CD4-positive, alpha-beta memory T cell (primary cell): ENCODE measurements around the gene MARCHF3. TPM values are rescaled to one million over a fixed set of nuclear protein-coding genes. Genes with fewer than 3 reads are reported as not detected.

Source experiments
- CTCF ChIA-PET: fragments of 350-600 bp; sonication (Branson Sonifier 250); formaldehyde crosslinking; loops from one replicate; lab custom pipeline; 2021; ENCODE audit warnings: inconsistent platforms; ENCODE audit not compliant: partially characterized antibody; lab: Charles Lee
- POLR2A ChIA-PET: fragments of 350-600 bp; sonication (Branson Sonifier 250); formaldehyde crosslinking; loops from one replicate; lab custom pipeline; 2021; ENCODE audit not compliant: partially characterized antibody; lab: Charles Lee
- DNase-seq, 5 donors: peaks; one replicate each; pipeline versions ENCODE4 v3.0.0 to v3.0.0-alpha.2; 2020 to 2022; ENCODE audit warnings: mixed read lengths in 1 of 5
- H3K27ac ChIP-seq: one replicate; pipeline ENCODE4 v1.7.0; 2013; ENCODE audit warnings: low read depth, low read length
- H3K27me3 ChIP-seq: 2 replicates; pipeline ENCODE4 v1.7.0; 2013; ENCODE audit warnings: mild to moderate bottlenecking, low read length, moderate library complexity; ENCODE audit not compliant: insufficient read depth
- H3K36me3 ChIP-seq: 2 replicates; pipeline ENCODE4 v1.7.0; 2013; ENCODE audit warnings: mild to moderate bottlenecking, low read length, moderate library complexity; ENCODE audit not compliant: insufficient read depth
- H3K4me1 ChIP-seq: 2 replicates; pipeline ENCODE4 v1.7.0; 2013; ENCODE audit warnings: mild to moderate bottlenecking, low read length, moderate library complexity; ENCODE audit not compliant: insufficient read depth
- H3K4me3 ChIP-seq, 2 donors: one replicate each; pipeline ENCODE4 v1.7.0; 2013; ENCODE audit warnings: low read length in 2 of 2, mild to moderate bottlenecking in 1 of 2
- H3K9me3 ChIP-seq, 2 donors: one replicate each; pipeline ENCODE4 v1.7.0; 2013; ENCODE audit warnings: low read length in 2 of 2, control low read depth in 1 of 2; ENCODE audit not compliant: control insufficient read depth in 1 of 2
- H3K27ac Mint-ChIP-seq, 7 donors: one replicate each; pipeline ENCODE4 v1.8.0; 2020 to 2021; ENCODE audit warnings: mixed read lengths in 7 of 7, mild to moderate bottlenecking in 6 of 7, inconsistent platforms in 3 of 7, moderate library complexity in 3 of 7
- H3K27me3 Mint-ChIP-seq, 2 donors: one replicate each; pipeline ENCODE4 v1.8.0; 2020 to 2021; ENCODE audit warnings: mixed read lengths in 2 of 2
- H3K36me3 Mint-ChIP-seq, 2 donors: one replicate each; pipeline ENCODE4 v1.8.0; 2020 to 2021; ENCODE audit warnings: mixed read lengths in 2 of 2, inconsistent platforms in 1 of 2, mild to moderate bottlenecking in 1 of 2
- H3K4me1 Mint-ChIP-seq, 4 donors: one replicate each; pipeline ENCODE4 v1.8.0; 2020 to 2021; ENCODE audit warnings: mixed read lengths in 4 of 4, mild to moderate bottlenecking in 1 of 4
- H3K4me3 Mint-ChIP-seq, 8 donors: one replicate each; pipeline ENCODE4 v1.8.0; 2020 to 2021; ENCODE audit warnings: mixed read lengths in 8 of 8, mild to moderate bottlenecking in 7 of 8, moderate library complexity in 6 of 8, inconsistent platforms in 3 of 8
- H3K9me3 Mint-ChIP-seq, 8 donors: one replicate each; pipeline ENCODE4 v1.8.0; 2020 to 2021; ENCODE audit warnings: mixed read lengths in 8 of 8, mild to moderate bottlenecking in 5 of 8, inconsistent platforms in 3 of 8, moderate library complexity in 1 of 8
- intact Hi-C: fragments of 100-400 bp; cut with micrococcal nuclease; formaldehyde crosslinking; loops from one replicate; pipeline ENCODE4 v1.15.1; 2023
- polyA plus RNA-seq, 2 donors: library from polyadenylated mRNA; unstranded; fragments of 300-500 nt; fragmentation: Illumina TruSeq; gene quantifications; one replicate each; pipeline ENCODE4 v1.2.3, GENCODE V29; 2021
- total RNA-seq, 2 experiments: library from RNA; stranded (reverse); gene quantifications; one replicate each; pipeline ENCODE4 v1.2.3, GENCODE V29; 2021

The MARCHF3 gene
- total and polyA plus RNA-seq, 4 experiments from 2014 or later, result 3.2 to 7.5 (median 4.4) TPM

DNA sequence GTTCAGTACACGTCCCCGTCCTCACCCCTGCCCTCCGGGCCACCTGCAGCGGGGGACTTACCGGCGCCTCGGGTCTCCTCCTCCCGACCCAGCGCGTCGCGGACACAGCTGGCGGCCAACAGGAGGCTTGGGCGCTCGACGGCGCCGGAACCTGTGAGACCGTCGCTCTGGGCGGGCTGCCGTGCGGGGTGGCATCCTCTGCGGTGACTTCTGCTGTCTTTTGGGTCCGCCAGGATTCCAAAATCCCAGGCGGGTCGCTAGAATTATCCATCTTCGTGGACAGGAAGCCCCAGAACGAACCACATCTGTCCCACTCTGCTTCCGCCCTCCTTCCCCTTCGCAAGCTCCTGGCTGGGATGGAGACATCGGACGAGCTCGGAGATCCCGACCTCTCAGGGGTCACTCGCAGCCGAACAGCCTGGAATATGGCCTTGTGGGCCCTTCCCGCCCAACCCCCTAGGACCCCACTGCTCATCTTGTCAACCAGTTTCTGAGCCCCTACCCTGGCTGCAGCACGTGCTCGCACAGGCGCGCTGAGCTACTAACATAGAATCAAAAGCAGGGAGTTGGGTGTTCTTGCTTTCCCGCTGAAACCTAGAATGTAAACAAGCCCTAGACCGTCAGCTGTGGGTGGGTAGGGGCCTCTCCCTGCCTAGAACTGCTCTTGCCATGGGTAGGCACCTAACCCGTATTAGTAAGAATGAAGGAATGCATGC lies 947 bp upstream of the MARCHF3 start:
- intact Hi-C loops, result loop anchor here (2.0 to 10.0 kb wide), 5 partner anchors 59 to 1053 kb away; partner anchors contain the start of gene SLC12A2
- Mint-ChIP-seq H3K27me3 (peaks cover 0 to 17% of the 10 kb centered on the region in 2 donors), H3K4me3 (peak overlapping the region; percentile 84 to 94 (median 89)), H3K4me1 (peaks cover 5 to 17% (median 7%) of the 10 kb centered on the region in 4 donors), H3K36me3 (no peaks in the 10 kb centered on the region), H3K9me3 (no peaks in the 10 kb centered on the region), H3K27ac (peak overlapping the region in 6 of 7 donors; percentile 35 to 91 (median 76))
- Histone ChIP-seq H3K4me1 (peaks cover 16% of the 10 kb centered on the region), H3K36me3 (no peaks in the 10 kb centered on the region), H3K4me3 (peak overlapping the region; percentile 40 to 85), H3K27ac (peak overlapping the region; percentile 56), H3K9me3 (no peaks in the 10 kb centered on the region), H3K27me3 (no peaks in the 10 kb centered on the region)
- ChIA-PET CTCF (interaction anchor here (0.9 to 1.8 kb wide), 4 partner anchors 16 to 254 kb away, joined by 3 to 8 read pairs (median 4); partner anchors contain the start of genes C5orf63 and LMNB1), POLR2A (interaction anchor here (0.9 to 3.5 kb wide), 8 partner anchors 41 to 254 kb away, joined by 3 to 22 read pairs (median 5); partner anchors contain the start of genes C5orf63 and LMNB1)
- DNase-seq, result peak in 2 of 5 donors; percentile 13 to 45

DNA sequence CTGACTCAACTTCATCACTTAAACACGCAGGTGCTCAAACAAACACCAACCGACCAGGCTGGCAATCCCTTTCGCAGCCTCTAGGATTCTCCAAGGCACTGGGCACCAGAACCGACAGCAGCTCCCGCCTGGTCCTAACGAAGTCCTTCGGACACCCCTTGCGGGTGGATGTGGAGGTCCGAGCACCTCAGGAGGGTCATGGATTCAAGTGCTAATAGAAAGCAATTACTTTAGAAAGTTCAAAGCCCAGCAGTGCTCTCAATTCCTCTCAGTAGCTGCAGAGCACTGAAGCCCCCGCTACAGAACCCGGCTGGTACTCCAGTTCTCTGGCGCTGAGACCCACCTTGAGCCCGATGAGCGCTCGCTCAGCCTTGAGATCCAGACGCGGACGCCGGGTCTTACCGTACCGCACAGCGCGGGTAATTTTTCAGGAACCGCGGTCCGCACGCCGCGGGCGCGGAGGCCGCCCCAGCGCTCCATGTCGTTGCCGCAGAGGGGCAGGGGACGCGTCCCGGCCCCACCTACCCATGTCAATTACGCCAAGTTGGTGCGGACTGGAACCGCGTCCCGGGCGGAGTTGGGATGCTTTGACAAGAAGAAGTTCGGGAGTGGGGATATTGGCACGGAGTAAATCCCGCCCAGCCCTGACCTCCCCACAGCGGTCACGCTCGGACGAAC lies 638 bp downstream of the MARCHF3 start:
- peak; percentile 40 to 46 (median 44) for DNase-seq
- Mint-ChIP-seq H3K9me3 (no peaks in the 10 kb centered on the region), H3K27ac (peak overlapping the region in 5 of 7 donors; percentile 23 to 88 (median 80)), H3K4me3 (peak overlapping the region; percentile 89 to 94 (median 90)), H3K27me3 (peaks cover 0 to 17% of the 10 kb centered on the region in 2 donors), H3K36me3 (no peaks in the 10 kb centered on the region), H3K4me1 (peaks cover 5 to 17% (median 7%) of the 10 kb centered on the region in 4 donors)
- Histone ChIP-seq H3K4me3 (peak overlapping the region; percentile 51 to 85), H3K27me3 (no peaks in the 10 kb centered on the region), H3K9me3 (no peaks in the 10 kb centered on the region), H3K27ac (peak overlapping the region; percentile 38), H3K4me1 (peaks cover 16% of the 10 kb centered on the region), H3K36me3 (no peaks in the 10 kb centered on the region)
- intact Hi-C loops, result loop anchor here (1.0 to 10.0 kb wide), 9 partner anchors 44 to 1055 kb away; partner anchors contain the start of genes C5orf63, PRRC1 and SLC12A2
- ChIA-PET CTCF (interaction anchor here (1.1 kb wide), 1 partner anchor 21 kb away, joined by 3 read pairs; no protein-coding TSS in a partner anchor), POLR2A (interaction anchor here (0.8 to 3.5 kb wide), 4 partner anchors 43 to 252 kb away, joined by 3 to 22 read pairs (median 3); partner anchors contain the start of gene LMNB1)

DNA sequence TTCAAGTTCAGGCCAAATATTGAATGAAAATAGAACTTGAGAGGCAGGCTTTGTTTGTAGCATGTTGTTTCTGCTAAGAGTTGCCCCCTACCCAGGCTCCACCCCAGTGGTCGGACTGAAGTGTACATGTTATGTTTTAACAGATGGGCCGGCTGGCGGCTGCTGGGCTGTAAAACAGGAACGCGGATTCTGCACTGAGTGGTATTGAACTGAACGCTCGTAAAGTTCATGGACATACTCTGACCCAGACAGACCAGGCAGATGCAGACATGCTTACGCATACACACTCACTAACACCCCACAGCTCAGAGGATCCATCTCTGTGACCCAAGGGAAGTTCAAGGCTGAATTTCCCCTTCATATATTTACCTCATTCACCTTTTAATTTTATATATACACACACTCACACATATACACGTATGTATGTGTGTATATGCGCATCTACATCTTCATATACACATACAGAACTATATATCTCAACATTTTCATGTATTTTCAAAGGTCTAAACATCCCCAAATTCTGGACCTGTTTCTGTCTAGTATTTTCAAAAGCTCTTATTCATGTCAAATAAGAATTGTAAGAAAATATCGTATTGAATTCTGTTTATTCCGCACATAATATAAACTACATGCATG lies 1.4 kb downstream of the MARCHF3 start:
- Histone ChIP-seq H3K4me1 (peaks cover 16% of the 10 kb centered on the region), H3K27me3 (no peaks in the 10 kb centered on the region), H3K4me3 (peak overlapping the region in 1 of 2 donors; percentile 51), H3K36me3 (no peaks in the 10 kb centered on the region), H3K9me3 (no peaks in the 10 kb centered on the region), H3K27ac (no peak overlapping the region)
- Mint-ChIP-seq H3K4me3 (peak overlapping the region; percentile 89 to 94 (median 90)), H3K36me3 (no peaks in the 10 kb centered on the region), H3K27me3 (peaks cover 0 to 17% of the 10 kb centered on the region in 2 donors), H3K9me3 (no peaks in the 10 kb centered on the region), H3K27ac (peak overlapping the region in 2 of 7 donors; percentile 23 to 81), H3K4me1 (peaks cover 5 to 17% (median 7%) of the 10 kb centered on the region in 4 donors)
- no peak for DNase-seq
- ChIA-PET POLR2A (interaction anchor here (0.6 to 3.5 kb wide), 5 partner anchors 44 to 251 kb away, joined by 3 to 22 read pairs (median 3); partner anchors contain the start of gene LMNB1), CTCF (interaction anchor here (1.0 to 1.1 kb wide), 2 partner anchors 20 to 46 kb away, joined by 3 read pairs; no protein-coding TSS in a partner anchor)
- intact Hi-C loops, result loop anchor here (1.0 to 5.0 kb wide), 2 partner anchors 352 to 488 kb away; partner anchors contain the start of gene PRRC1

DNA sequence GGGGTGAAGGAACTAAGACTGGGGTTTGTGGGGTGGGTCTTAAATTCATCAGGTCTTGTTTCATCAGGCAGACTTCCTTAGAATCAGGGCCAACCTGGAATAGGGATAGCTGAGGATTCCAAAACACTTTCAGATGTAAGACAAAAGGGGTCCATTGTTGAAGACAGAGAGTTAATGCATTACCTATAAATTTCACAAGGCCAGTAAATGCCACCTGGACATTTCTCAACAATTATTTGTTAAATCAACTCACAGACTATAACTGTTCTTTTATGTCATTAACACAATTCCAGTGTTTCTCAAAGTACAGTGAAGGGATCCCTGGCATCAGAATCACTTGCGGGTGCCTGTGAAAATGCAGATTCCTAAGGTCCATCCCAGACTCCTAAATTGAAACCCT lies 2.8 kb downstream of the MARCHF3 start:
- Mint-ChIP-seq H3K9me3 (no peaks in the 10 kb centered on the region), H3K27ac (no peak overlapping the region), H3K36me3 (no peaks in the 10 kb centered on the region), H3K27me3 (peaks cover 0 to 13% of the 10 kb centered on the region in 2 donors), H3K4me3 (no peak overlapping the region), H3K4me1 (peaks cover 5 to 17% (median 7%) of the 10 kb centered on the region in 4 donors)
- H3K36me3 ChIP-seq, result no peaks in the 10 kb centered on the region
- ChIA-PET POLR2A (interaction anchor here (1.0 kb wide), 1 partner anchor 174 kb away, joined by 3 read pairs; no protein-coding TSS in a partner anchor), CTCF (interaction anchor here (1.6 kb wide), 1 partner anchor 17 kb away, joined by 3 read pairs; no protein-coding TSS in a partner anchor)
- no peaks in the 10 kb centered on the region for H3K9me3 ChIP-seq
- H3K27ac ChIP-seq, result no peak overlapping the region
- H3K27me3 ChIP-seq, result no peaks in the 10 kb centered on the region
- DNase-seq, result no peak
- H3K4me3 ChIP-seq, result no peak overlapping the region
- intact Hi-C loops, result loop anchor here (5.0 kb wide), 1 partner anchor 350 kb away; no protein-coding TSS in a partner anchor
- H3K4me1 ChIP-seq, result peaks cover 16% of the 10 kb centered on the region

DNA sequence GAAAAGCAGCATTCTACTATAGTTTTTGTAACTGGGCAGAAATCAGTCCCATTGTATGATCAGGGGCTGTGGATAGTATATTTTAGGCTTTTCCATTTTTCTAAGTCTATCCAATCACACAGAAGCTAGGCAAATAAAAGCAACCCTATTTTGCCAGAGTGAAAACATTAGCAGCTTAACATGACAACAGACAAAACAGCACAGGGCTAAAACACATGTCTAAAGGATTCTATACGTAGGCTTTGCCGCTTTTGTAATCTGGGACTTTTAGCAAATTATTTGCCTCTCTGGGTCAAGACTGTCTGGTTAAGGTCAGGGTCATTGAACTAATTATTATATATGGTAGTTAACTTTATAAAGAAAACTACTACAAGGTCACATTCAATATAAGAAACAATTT lies 4.2 kb downstream of the MARCHF3 start:
- H3K27me3 Mint-ChIP-seq, result peaks cover 0 to 8% of the 10 kb centered on the region in 2 donors
- Histone ChIP-seq H3K9me3 (no peaks in the 10 kb centered on the region), H3K36me3 (no peaks in the 10 kb centered on the region), H3K27me3 (no peaks in the 10 kb centered on the region), H3K27ac (no peak overlapping the region), H3K4me1 (peaks cover 11% of the 10 kb centered on the region), H3K4me3 (no peak overlapping the region)
- no peak overlapping the region for H3K4me3 Mint-ChIP-seq
- ChIA-PET POLR2A (no interaction called here), CTCF (interaction anchor here (1.2 to 1.6 kb wide), 2 partner anchors 9 to 19 kb away, joined by 3 to 5 read pairs; no protein-coding TSS in a partner anchor)
- peaks cover 0 to 10% (median 3%) of the 10 kb centered on the region in 4 donors for H3K4me1 Mint-ChIP-seq
- intact Hi-C loops, result loop anchor here (5.0 kb wide), 1 partner anchor 349 kb away; no protein-coding TSS in a partner anchor
- no peak overlapping the region for H3K27ac Mint-ChIP-seq
- DNase-seq, result no peak
- H3K9me3 Mint-ChIP-seq, result no peaks in the 10 kb centered on the region
- H3K36me3 Mint-ChIP-seq, result no peaks in the 10 kb centered on the region

DNA sequence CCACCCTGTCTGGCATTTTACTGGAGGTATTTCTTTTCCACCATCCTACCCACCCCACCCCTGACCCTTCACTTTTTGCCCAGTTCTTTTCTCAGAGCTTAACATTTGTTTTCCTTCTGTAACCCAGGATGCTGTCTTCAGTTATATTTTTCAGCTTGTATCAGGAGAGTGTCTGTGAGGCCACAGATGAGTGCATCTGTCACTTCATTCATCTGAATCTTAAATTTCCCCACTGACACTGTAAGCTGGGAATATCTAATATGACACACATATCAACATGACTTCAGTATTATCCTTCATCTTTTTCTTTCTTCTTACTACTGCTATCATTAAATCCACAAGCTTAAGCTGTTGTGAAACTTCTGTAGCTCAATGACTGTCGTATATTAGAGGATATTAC lies 4.9 kb downstream of the MARCHF3 start:
- CTCF ChIA-PET, result interaction anchor here (0.8 to 1.2 kb wide), 3 partner anchors 9 to 368 kb away, joined by 3 to 5 read pairs (median 4); partner anchors contain the start of gene C5orf63
- no peaks in the 10 kb centered on the region for H3K9me3 ChIP-seq
- Mint-ChIP-seq H3K27ac (no peak overlapping the region), H3K4me3 (no peak overlapping the region), H3K36me3 (no peaks in the 10 kb centered on the region), H3K27me3 (peaks cover 0 to 8% of the 10 kb centered on the region in 2 donors), H3K9me3 (no peaks in the 10 kb centered on the region), H3K4me1 (peaks cover 0 to 10% (median 3%) of the 10 kb centered on the region in 4 donors)
- no peak for DNase-seq
- H3K27ac ChIP-seq, result no peak overlapping the region
- POLR2A ChIA-PET, result no interaction called here
- H3K4me3 ChIP-seq, result no peak overlapping the region
- no peaks in the 10 kb centered on the region for H3K36me3 ChIP-seq
- H3K27me3 ChIP-seq, result no peaks in the 10 kb centered on the region
- intact Hi-C loops, result loop anchor here (5.0 kb wide), 1 partner anchor 348 kb away; no protein-coding TSS in a partner anchor
- peaks cover 8% of the 10 kb centered on the region for H3K4me1 ChIP-seq
